DMS114 treated with DMSO at 0.1 percent for 48 hours (cell line): Measurements from ENCODE around the gene NMT1.

Experiments used
- DNase-seq: peaks from one replicate; lab custom pipeline; 2025; ENCODE audit not compliant: unreplicated experiment; lab: John Stamatoyannopoulos, UW

Gene NMT1

GRCh38 chr17:45077643-45078042 lies 16.5 kb downstream of the NMT1 start:
- no peak for DNase-seq

GRCh38 chr17:45081047-45081703 lies 20.1 kb downstream of the NMT1 start:
- DNase-seq, result no peak

- no peak for DNase-seq
Observed at GRCh38 chr17:45086391-45086790, 25.3 kb downstream of the NMT1 start.

- DNase-seq, result no peak
Observed at GRCh38 chr17:45086865-45087503, 25.9 kb downstream of the NMT1 start.

- DNase-seq, result no peak
Observed at GRCh38 chr17:45087504-45087975, 26.4 kb downstream of the NMT1 start.

- DNase-seq, result no peak
Observed at GRCh38 chr17:45087978-45088377, 26.9 kb downstream of the NMT1 start.

GRCh38 chr17:45088741-45089140 lies 27.6 kb downstream of the NMT1 start:
- DNase-seq, result no peak

GRCh38 chr17:45090711-45091110 lies 29.6 kb downstream of the NMT1 start:
- DNase-seq, result no peak

- no peak for DNase-seq
Observed at GRCh38 chr17:45091778-45092425, 30.8 kb downstream of the NMT1 start.

- DNase-seq, result no peak
Observed at GRCh38 chr17:45092911-45093430, 31.9 kb downstream of the NMT1 start.

GRCh38 chr17:45093444-45094110 lies 32.5 kb downstream of the NMT1 start:
- DNase-seq, result no peak

- peak; percentile 16 for DNase-seq
Observed at GRCh38 chr17:45096141-45096540, 35.0 kb downstream of the NMT1 start.

GRCh38 chr17:45096926-45097325 lies 35.8 kb downstream of the NMT1 start:
- DNase-seq, result no peak

GRCh38 chr17:45098081-45098868 lies 37.2 kb downstream of the NMT1 start:
- DNase-seq, result no peak

- peak; percentile 34 for DNase-seq
Observed at GRCh38 chr17:45098869-45099616, 37.9 kb downstream of the NMT1 start.

- no peak for DNase-seq
Observed at GRCh38 chr17:45101546-45101882, 40.4 kb downstream of the NMT1 start.

GRCh38 chr17:45101883-45102811 lies 41.0 kb downstream of the NMT1 start:
- no peak for DNase-seq

- no peak for DNase-seq
Observed at GRCh38 chr17:45102856-45103255, 41.7 kb downstream of the NMT1 start.

GRCh38 chr17:45103269-45103795 lies 42.2 kb downstream of the NMT1 start:
- DNase-seq, result no peak
